GM21360 (cell line): ENCODE measurements around the gene CHRNA10.

ENCODE experiments used
- ATAC-seq: cut with Tn5 transposase; IDR thresholded peaks from one replicate; pipeline ENCODE4 v1.9.1; 2021; ENCODE audit warnings: mild to moderate bottlenecking, moderate library complexity; ENCODE audit not compliant: unreplicated experiment

The CHRNA10 gene

GRCh38 chr11:3635641-3636375 lies 35.4 kb downstream of the CHRNA10 start:
- no peak for ATAC-seq

DNA sequence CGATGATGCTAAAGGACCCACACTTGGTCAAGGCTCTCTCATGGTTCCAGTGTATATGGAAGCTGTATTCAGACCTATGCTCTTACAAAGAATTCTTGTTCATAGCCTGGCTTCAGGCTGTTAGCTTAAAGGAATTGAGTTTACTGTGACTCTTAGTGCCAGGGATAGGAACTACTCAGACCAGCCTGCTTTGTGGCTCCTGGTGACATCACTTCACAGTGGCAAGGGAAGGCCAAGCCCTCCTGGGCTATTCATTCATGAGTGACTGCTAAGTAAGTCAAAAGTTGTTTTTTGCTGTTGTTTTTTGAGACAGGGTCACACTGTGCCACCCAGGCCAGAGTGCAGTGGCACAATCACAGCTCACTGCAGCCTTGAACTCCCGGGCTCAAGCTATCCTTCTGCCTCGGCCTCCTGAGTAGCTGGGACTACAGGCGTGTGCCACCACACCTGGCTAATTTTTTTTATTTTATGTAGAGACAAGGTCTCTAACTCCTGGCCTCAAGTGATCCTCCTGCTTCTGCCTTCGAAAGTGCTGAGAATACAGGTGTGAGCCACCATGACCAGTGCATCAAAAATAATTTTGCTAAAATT lies 39.0 kb downstream of the CHRNA10 start:
- ATAC-seq = no peak

GRCh38 chr11:3631331-3631730 lies 39.9 kb downstream of the CHRNA10 start:
- no peak for ATAC-seq

DNA sequence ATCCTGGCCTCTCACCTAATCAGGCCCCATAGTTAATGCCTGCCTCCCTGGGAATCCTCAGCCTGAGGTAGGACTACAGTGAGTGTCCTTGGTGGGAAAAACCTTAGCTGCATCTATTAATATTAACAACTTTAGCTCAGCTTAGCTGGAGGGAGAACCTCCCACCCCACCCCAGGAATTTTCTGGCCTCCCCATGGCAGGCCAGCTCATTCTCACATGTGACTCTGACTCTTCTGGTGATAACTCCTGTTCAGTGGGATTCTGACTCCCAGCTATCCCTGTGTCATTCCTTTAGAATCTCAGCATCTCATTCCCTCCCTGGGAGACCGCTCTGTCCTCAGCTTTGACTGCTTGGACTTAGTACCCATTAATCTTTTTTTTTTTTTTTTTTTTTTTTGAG lies 43.9 kb downstream of the CHRNA10 start:
- no peak for ATAC-seq

GRCh38 chr11:3626250-3626960 lies 44.8 kb downstream of the CHRNA10 start:
- ATAC-seq = no peak

- no peak for ATAC-seq
Measured at GRCh38 chr11:3623767-3624458, 47.3 kb downstream of the CHRNA10 start.

- no peak for ATAC-seq
Measured at GRCh38 chr11:3623121-3623520, 48.1 kb downstream of the CHRNA10 start.

- ATAC-seq = no peak
Measured at GRCh38 chr11:3622521-3622920, 48.7 kb downstream of the CHRNA10 start.

GRCh38 chr11:3617990-3618389 lies 53.2 kb downstream of the CHRNA10 start:
- no peak for ATAC-seq

- ATAC-seq = no peak
Measured at GRCh38 chr11:3616721-3617460, 54.3 kb downstream of the CHRNA10 start.

DNA sequence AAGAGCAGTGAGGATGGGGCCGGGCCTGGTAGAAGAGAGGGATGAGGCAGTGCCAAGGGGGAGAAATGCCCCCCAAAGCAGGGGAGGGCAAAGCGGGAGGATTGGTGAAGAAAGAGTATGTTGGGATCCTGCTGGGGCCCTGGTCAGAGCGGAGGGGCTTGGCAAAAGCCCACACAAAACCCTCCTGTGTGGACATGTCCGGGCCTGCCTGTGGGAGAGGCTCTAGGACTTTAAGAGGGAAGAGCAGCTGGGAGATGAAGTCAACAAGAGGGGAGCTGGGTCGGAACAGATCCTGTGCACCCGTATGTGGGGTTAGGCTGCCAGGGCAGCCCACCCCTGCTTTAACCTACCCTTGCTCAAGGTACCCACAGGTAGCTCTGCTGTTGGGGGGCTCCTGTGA lies 55.2 kb downstream of the CHRNA10 start:
- ATAC-seq = no peak
